GM21737 (cell line): ENCODE measurements around the gene NEK6.
A peak's percentile ranks its signal among the peaks of the same experiment; 100 is the strongest.
"Not testable (repeated sequence)": the region's sequence is repeated elsewhere in the genome, so short reads cannot be mapped to it uniquely, and the experiment has no call there.

Source experiments
- ATAC-seq: cut with Tn5 transposase; IDR thresholded peaks from one replicate; pipeline ENCODE4 v1.9.1; 2021; ENCODE audit warnings: mild to moderate bottlenecking, moderate library complexity; ENCODE audit not compliant: unreplicated experiment

Gene NEK6

GRCh38 chr9:124225945-124226344, 31.8 kb upstream of the NEK6 start:
- ATAC-seq = no peak

- no peak for ATAC-seq
Measured at GRCh38 chr9:124228516-124228915, 29.2 kb upstream of the NEK6 start.

GRCh38 chr9:124231095-124231737, 26.5 kb upstream of the NEK6 start:
- ATAC-seq = no peak

- ATAC-seq = no peak
Measured at GRCh38 chr9:124238546-124239140, 19.1 kb upstream of the NEK6 start.

- ATAC-seq = peak; percentile 61
Measured at GRCh38 chr9:124239249-124240073, 18.3 kb upstream of the NEK6 start.

- ATAC-seq = no peak
Measured at GRCh38 chr9:124242331-124243194, 15.2 kb upstream of the NEK6 start.

GRCh38 chr9:124247393-124247792, 10.4 kb upstream of the NEK6 start:
- not testable (repeated sequence) for ATAC-seq

- ATAC-seq = no peak
Measured at GRCh38 chr9:124248066-124248465, 9.7 kb upstream of the NEK6 start.

- ATAC-seq = no peak
Measured at GRCh38 chr9:124248960-124249359, 8.8 kb upstream of the NEK6 start.

GRCh38 chr9:124251204-124251603, 6.5 kb upstream of the NEK6 start:
- no peak for ATAC-seq

- ATAC-seq = no peak
Measured at GRCh38 chr9:124251605-124252378, 6.0 kb upstream of the NEK6 start.

- ATAC-seq = not testable (repeated sequence)
Measured at GRCh38 chr9:124252878-124253277, 4.9 kb upstream of the NEK6 start.

- ATAC-seq = peak; percentile 62
Measured at GRCh38 chr9:124254261-124254682, 3.5 kb upstream of the NEK6 start.

- ATAC-seq = no peak
Measured at GRCh38 chr9:124255222-124255621, 2.5 kb upstream of the NEK6 start.

- no peak for ATAC-seq
Measured at GRCh38 chr9:124256517-124257069, 1.2 kb upstream of the NEK6 start.

- ATAC-seq = no peak
Measured at GRCh38 chr9:124257070-124257843, 492 bp upstream of the NEK6 start.

GRCh38 chr9:124258607-124259157, 933 bp downstream of the NEK6 start:
- ATAC-seq = no peak

GRCh38 chr9:124259158-124259808, 1.5 kb downstream of the NEK6 start:
- no peak for ATAC-seq
